BE2C (cell line): ENCODE results near the gene SLC4A4.

Source experiments
- DNase-seq: peaks from one replicate; pipeline ENCODE4 v3.0.0-alpha.2; 2020
- H3K27me3 ChIP-seq: fragments of 250-450 bp; sonication (Bioruptor Pico); 2 replicates; pipeline ENCODE4 v1.5.1; 2020; ENCODE audit warnings: mild to moderate bottlenecking
- H3K36me3 ChIP-seq: fragments of 250-450 bp; sonication (Bioruptor Pico); 2 replicates; pipeline ENCODE4 v1.5.1; 2020; ENCODE audit warnings: mild to moderate bottlenecking
- H3K4me1 ChIP-seq: fragments of 250-450 bp; sonication (Bioruptor Pico); 2 replicates; pipeline ENCODE4 v1.5.1; 2020
- H3K4me3 ChIP-seq: 2 replicates; pipeline ENCODE4 v1.5.1; 2011; ENCODE audit warnings: low read depth, low read length
- H3K9me3 ChIP-seq: fragments of 250-450 bp; sonication (Bioruptor Pico); 2 replicates; pipeline ENCODE4 v1.5.1; 2020
- TF ChIP-seq, protein P1 (sequence below): IDR thresholded peaks from 2 replicates; pipeline ENCODE4 v1.5.1; 2012; ENCODE audit warnings: mild to moderate bottlenecking, low read depth, low read length

Gene SLC4A4

DNA sequence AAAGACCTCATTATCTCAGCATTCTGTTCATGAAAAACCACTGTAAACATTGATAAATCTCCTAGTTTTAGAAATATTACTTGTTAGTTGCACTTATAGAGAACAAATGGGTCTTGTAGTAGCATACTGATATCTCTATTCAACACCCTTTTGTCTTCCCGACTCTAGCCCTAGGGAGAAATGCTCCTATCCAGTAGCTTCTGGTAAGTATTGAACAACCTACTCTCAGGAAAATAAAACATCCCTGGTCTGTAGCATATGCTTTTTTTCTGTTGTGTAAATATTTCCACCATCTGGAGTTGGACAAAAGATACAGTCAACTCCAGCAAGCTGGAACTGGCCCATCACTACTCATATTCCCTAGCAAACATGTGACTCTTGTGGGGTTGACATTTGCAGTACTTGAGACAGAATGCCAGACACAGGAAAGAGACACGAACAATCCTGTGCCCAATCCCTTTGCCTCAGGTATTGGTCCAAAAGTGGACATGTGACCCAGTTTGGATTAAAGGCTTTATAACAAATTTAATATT is 256.8 kb downstream of the SLC4A4 start:
- no peaks in the 10 kb centered on the region for H3K36me3 ChIP-seq
- no peak overlapping the region for H3K4me3 ChIP-seq
- H3K27me3 ChIP-seq: no peaks in the 10 kb centered on the region
- H3K9me3 ChIP-seq: no peaks in the 10 kb centered on the region
- no peaks in the 10 kb centered on the region for H3K4me1 ChIP-seq
- no peak for DNase-seq
- TF ChIP-seq, protein P1, sequence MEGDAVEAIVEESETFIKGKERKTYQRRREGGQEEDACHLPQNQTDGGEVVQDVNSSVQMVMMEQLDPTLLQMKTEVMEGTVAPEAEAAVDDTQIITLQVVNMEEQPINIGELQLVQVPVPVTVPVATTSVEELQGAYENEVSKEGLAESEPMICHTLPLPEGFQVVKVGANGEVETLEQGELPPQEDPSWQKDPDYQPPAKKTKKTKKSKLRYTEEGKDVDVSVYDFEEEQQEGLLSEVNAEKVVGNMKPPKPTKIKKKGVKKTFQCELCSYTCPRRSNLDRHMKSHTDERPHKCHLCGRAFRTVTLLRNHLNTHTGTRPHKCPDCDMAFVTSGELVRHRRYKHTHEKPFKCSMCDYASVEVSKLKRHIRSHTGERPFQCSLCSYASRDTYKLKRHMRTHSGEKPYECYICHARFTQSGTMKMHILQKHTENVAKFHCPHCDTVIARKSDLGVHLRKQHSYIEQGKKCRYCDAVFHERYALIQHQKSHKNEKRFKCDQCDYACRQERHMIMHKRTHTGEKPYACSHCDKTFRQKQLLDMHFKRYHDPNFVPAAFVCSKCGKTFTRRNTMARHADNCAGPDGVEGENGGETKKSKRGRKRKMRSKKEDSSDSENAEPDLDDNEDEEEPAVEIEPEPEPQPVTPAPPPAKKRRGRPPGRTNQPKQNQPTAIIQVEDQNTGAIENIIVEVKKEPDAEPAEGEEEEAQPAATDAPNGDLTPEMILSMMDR: no peak

DNA sequence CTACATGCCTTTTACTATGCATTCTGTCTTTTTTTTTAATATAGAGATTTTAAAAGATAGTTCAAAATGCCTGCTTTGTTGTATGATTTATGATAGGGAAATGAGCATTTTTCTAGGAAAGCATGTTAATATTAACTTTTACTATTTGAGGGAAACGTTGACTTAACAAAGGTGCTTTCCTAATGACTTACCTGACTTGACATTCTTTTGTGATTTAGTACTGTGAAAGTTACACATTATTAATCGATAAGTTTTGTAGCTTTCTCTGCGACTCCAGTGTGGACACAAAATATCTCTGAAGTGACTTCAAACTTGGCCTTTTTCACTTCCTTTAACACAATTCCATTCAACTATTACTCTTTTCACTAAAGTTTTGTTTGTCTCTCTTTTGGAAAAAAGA is 260.8 kb downstream of the SLC4A4 start:
- H3K9me3 ChIP-seq: no peaks in the 10 kb centered on the region
- H3K27me3 ChIP-seq: no peaks in the 10 kb centered on the region
- H3K36me3 ChIP-seq: no peaks in the 10 kb centered on the region
- TF ChIP-seq, protein P1: no peak
- no peak overlapping the region for H3K4me3 ChIP-seq
- DNase-seq: no peak
- no peaks in the 10 kb centered on the region for H3K4me1 ChIP-seq

DNA sequence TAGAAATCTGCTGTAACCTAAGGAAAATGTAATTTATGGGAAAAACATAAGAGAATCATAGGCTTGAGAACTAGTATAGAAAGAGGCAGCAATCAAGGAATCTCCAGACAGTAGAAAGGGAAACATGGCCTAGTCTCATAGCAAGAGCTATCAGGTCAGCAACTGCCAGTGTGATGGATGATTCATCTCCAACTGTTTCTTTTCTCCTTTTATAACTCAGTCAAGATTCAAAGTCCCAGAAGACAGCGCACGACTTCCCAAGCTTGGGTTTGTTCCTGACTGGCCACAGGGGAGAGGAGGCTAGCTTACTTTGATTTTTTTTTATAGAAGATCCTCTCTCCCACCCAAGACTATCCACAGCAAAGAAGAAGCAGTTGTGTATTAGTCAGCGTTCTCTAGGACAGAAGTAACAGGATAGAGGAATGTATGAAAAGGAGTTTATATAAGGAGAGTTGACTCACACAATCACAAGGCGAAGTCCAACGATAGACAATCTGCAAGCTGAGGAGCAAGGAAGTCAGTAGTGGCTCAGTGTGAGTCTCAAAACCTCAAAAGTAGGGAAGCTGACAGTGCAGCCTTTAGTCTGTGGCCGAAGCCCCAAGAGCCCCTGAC is 263.6 kb downstream of the SLC4A4 start:
- no peak overlapping the region for H3K4me3 ChIP-seq
- TF ChIP-seq, protein P1: no peak
- no peaks in the 10 kb centered on the region for H3K9me3 ChIP-seq
- no peaks in the 10 kb centered on the region for H3K27me3 ChIP-seq
- DNase-seq: no peak
- H3K4me1 ChIP-seq: no peaks in the 10 kb centered on the region
- no peaks in the 10 kb centered on the region for H3K36me3 ChIP-seq

DNA sequence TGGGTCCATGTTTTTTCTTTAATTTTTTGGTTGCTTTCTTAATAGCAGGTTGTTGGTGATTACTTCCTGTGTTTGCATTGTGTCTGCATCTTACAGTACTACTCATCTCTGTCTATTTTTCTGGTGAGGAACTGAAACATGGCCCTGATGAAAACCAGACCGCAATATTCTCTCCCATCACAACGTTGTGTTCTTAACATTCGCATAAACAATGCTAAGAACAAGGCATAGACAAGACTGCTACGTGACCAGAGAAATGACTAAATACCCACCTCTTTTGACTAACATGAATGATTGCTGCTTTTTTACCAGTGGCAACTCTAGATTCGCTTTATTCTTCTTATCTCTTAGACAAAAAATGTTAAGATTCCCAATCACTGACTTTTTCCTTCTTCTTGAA is 266.0 kb downstream of the SLC4A4 start:
- Histone ChIP-seq H3K4me3 (no peak overlapping the region), H3K9me3 (no peaks in the 10 kb centered on the region), H3K4me1 (no peaks in the 10 kb centered on the region), H3K27me3 (no peaks in the 10 kb centered on the region), H3K36me3 (no peaks in the 10 kb centered on the region)
- no peak for DNase-seq
- TF ChIP-seq, protein P1: no peak

DNA sequence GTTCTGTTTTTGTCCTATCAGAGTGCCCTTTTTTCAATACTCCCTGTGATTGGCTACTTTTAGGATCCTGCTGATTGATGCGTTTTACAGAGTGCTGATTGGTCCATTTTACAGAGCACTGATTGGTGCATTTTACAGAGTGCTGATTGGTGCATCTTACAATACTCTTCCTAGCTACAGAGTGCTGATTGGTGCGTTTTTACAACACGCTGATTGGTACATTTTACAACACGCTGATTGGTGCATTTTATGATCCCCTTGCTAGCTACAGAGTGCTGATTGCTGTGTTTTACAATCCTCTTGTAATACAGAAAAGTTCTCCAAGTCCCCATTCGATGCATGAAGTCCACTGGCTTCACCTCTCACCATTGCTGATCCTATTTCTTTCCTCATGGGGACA is 268.3 kb downstream of the SLC4A4 start:
- Histone ChIP-seq H3K9me3 (no peaks in the 10 kb centered on the region), H3K27me3 (no peaks in the 10 kb centered on the region), H3K4me3 (no peak overlapping the region), H3K4me1 (no peaks in the 10 kb centered on the region), H3K36me3 (no peaks in the 10 kb centered on the region)
- no peak for DNase-seq
- TF ChIP-seq, protein P1: no peak

DNA sequence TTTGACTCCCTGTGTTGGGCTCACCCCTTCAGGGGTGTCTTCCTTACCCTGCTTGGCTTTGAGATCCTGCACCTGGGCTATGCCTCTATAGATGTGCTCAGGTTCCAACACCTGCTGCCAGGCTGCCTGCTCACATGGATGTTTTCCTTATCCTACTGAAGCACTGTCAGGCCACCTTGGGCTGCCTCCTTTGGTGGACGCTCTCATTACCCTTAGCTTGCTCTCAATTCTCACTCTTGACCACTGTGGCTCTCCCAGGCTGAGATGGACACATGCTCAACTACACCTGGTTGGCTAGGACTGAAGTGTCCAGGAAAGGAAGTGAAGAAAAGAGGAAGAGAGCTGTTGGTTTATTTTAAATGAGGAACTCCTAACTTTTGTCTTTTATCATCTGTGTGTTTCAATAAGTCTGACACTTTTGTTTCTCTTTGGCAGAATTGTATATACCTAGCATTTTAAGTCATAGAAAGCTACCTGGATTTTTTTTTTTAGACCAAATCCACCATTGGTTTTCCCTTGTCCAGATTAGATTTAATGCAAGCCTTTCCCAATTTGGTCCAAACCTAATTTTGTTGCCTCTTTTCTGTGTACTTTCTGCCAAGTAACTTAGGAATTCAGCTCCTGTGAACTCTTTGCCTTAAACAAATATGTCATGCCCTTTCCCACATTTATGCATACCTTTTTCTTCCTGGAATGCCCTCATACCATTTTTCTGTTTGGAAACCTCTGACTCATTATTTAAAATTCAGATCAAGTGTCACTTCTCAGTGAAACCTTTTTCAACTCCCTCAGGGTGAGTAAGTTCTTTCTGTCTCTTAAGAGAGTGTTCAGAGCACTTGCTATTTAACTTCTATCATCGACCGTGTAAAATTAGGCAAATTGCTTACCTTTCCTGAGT is 269.2 kb downstream of the SLC4A4 start:
- Histone ChIP-seq H3K9me3 (no peaks in the 10 kb centered on the region), H3K27me3 (no peaks in the 10 kb centered on the region), H3K36me3 (no peaks in the 10 kb centered on the region), H3K4me3 (no peak overlapping the region), H3K4me1 (no peaks in the 10 kb centered on the region)
- DNase-seq: no peak
- TF ChIP-seq, protein P1: no peak
